GM19324 (cell line): Measurements from ENCODE around the gene HOXD8.

ENCODE experiments used
- ATAC-seq: cut with Tn5 transposase; IDR thresholded peaks from one replicate; pipeline ENCODE4 v1.9.1; 2021; ENCODE audit warnings: mild to moderate bottlenecking, moderate library complexity; ENCODE audit not compliant: unreplicated experiment, low FRiP score

HOXD8 gene

GRCh38 chr2:176142281-176142680, 12.8 kb downstream of the HOXD8 start:
- ATAC-seq: no peak

GRCh38 chr2:176145085-176145969, 15.8 kb downstream of the HOXD8 start:
- no peak for ATAC-seq

GRCh38 chr2:176146101-176146500, 16.6 kb downstream of the HOXD8 start:
- no peak for ATAC-seq

- ATAC-seq: no peak
These were observed 17.1 kb downstream of the HOXD8 start for GRCh38 chr2:176146645-176147044.

GRCh38 chr2:176147210-176147799, 17.8 kb downstream of the HOXD8 start:
- ATAC-seq: no peak

- ATAC-seq: no peak
These were observed 18.4 kb downstream of the HOXD8 start for GRCh38 chr2:176147800-176148496.

GRCh38 chr2:176148751-176149421, 19.4 kb downstream of the HOXD8 start:
- ATAC-seq: no peak

GRCh38 chr2:176149481-176149938, 20.0 kb downstream of the HOXD8 start:
- ATAC-seq: no peak

- ATAC-seq: no peak
These were observed 20.6 kb downstream of the HOXD8 start for GRCh38 chr2:176149939-176150583.

GRCh38 chr2:176150584-176151441, 21.3 kb downstream of the HOXD8 start:
- no peak for ATAC-seq

- ATAC-seq: no peak
These were observed 22.2 kb downstream of the HOXD8 start, which contains the start of gene HOXD4 for GRCh38 chr2:176151442-176152287. TSS of gene HOXD4 (plus strand) at chr2:176151550. CDS start at chr2:176151634, 84 bp downstream.

- ATAC-seq: no peak
These were observed 23.1 kb downstream of the HOXD8 start for GRCh38 chr2:176152350-176153181.

GRCh38 chr2:176154576-176155252, 25.2 kb downstream of the HOXD8 start:
- ATAC-seq: no peak

GRCh38 chr2:176155356-176156044, 26.0 kb downstream of the HOXD8 start:
- no peak for ATAC-seq

GRCh38 chr2:176156301-176156806, 26.8 kb downstream of the HOXD8 start:
- ATAC-seq: no peak
